Measurements from ENCODE around the gene TFAP2B.

TFAP2B gene

GRCh38 chr6:50849796-50850180 lies 31.1 kb downstream of the TFAP2B start:
- DNase-seq, result no peak

GRCh38 chr6:50850223-50851048 lies 31.8 kb downstream of the TFAP2B start:
- no peak for DNase-seq

- DNase-seq, result no peak
These were observed 32.6 kb downstream of the TFAP2B start for GRCh38 chr6:50851049-50851845.

GRCh38 chr6:50853939-50854338 lies 35.3 kb downstream of the TFAP2B start:
- DNase-seq, result no peak

- no peak for DNase-seq
These were observed 43.0 kb downstream of the TFAP2B start for GRCh38 chr6:50861692-50862091.

- DNase-seq, result no peak
These were observed 43.5 kb downstream of the TFAP2B start for GRCh38 chr6:50862176-50862575.

- no peak for DNase-seq
These were observed 45.9 kb downstream of the TFAP2B start for GRCh38 chr6:50864601-50865000.

GRCh38 chr6:50868466-50868865 lies 49.8 kb downstream of the TFAP2B start:
- DNase-seq, result no peak

- no peak for DNase-seq
These were observed 54.5 kb downstream of the TFAP2B start for GRCh38 chr6:50873167-50873566.

GRCh38 chr6:50884364-50884763 lies 65.7 kb downstream of the TFAP2B start:
- no peak for DNase-seq

GRCh38 chr6:50887112-50887511 lies 68.4 kb downstream of the TFAP2B start:
- DNase-seq, result no peak

GRCh38 chr6:50889497-50889896 lies 70.8 kb downstream of the TFAP2B start:
- DNase-seq, result no peak

- no peak for DNase-seq
These were observed 71.3 kb downstream of the TFAP2B start for GRCh38 chr6:50889935-50890334.

- DNase-seq, result no peak
These were observed 71.9 kb downstream of the TFAP2B start for GRCh38 chr6:50890579-50890978.

- no peak for DNase-seq
These were observed 72.6 kb downstream of the TFAP2B start for GRCh38 chr6:50891290-50891689.

All from CD4-positive, alpha-beta T cell treated with Interleukin-17A for 4 hours (primary cell).